Endothelial cell of umbilical vein (primary cell): ENCODE measurements around the gene GPR160. TPM values are rescaled to one million over a fixed set of nuclear protein-coding genes. Genes with fewer than 3 reads are reported as not detected.
A peak's percentile ranks its signal among the peaks of the same experiment; 100 is the strongest.

Source experiments
- Bru-seq: library from RNA; stranded (reverse); fragments of 400-500 nt; gene quantifications from one replicate; lab custom pipeline; 2021; lab: Mats Ljungman, UMichigan
- BruChase-seq, 2 experiments: library from RNA; stranded (reverse); fragments of 400-500 nt; gene quantifications; one replicate each; lab custom pipeline; 2021; lab: Mats Ljungman, UMichigan
- BruUV-seq: library from RNA; stranded (reverse); fragments of 400-500 nt; replicated peaks from 2 replicates; lab custom pipeline; 2021; lab: Mats Ljungman, UMichigan
- CTCF ChIA-PET: fragments of 300-600, 350-600 bp; sonication (Branson Sonifier 250); formaldehyde crosslinking; loops from one replicate; lab custom pipeline; 2021; ENCODE audit warnings: antibody characterized with exemption, inconsistent platforms; lab: Charles Lee
- POLR2A ChIA-PET: fragments of 300-600, 350-600 bp; sonication (Branson Sonifier 250); formaldehyde crosslinking; loops from one replicate; lab custom pipeline; 2021; ENCODE audit warnings: antibody characterized with exemption, inconsistent platforms; lab: Charles Lee
- DNase-seq: peaks from one replicate; pipeline ENCODE4 v3.0.0-alpha.2; 2011; ENCODE audit warnings: low read depth, low spot score
- FAIRE-seq: peaks from 2 replicates; lab custom pipeline; 2011; peaks lifted over from hg19 to GRCh38; lab: Jason Lieb, UNC
- H2AFZ ChIP-seq: 2 replicates; pipeline ENCODE4 v1.6.0; 2012; ENCODE audit warnings: low read depth, low read length, control low read depth, inconsistent platforms
- H3K27ac ChIP-seq: 2 replicates; pipeline ENCODE4 v1.5.1; 2011; ENCODE audit warnings: low read depth, mild to moderate bottlenecking, control low read depth, low read length, moderate library complexity; ENCODE audit not compliant: insufficient read depth
- H3K27me3 ChIP-seq, 2 experiments: 2 replicates each; pipeline versions ENCODE4 v1.6.0 to v1.6.1; 2011; ENCODE audit warnings: low read length in 2 of 2, mixed read lengths in 1 of 2; ENCODE audit not compliant: control insufficient read depth in 2 of 2, insufficient read depth in 2 of 2
- H3K36me3 ChIP-seq, 2 experiments: 2 replicates in 1 of 2; 3 replicates in 1 of 2; pipeline ENCODE4 v1.5.1; 2011; ENCODE audit warnings: low read length in 2 of 2, mild to moderate bottlenecking in 1 of 2, moderate library complexity in 1 of 2; ENCODE audit not compliant: control insufficient read depth in 2 of 2, insufficient read depth in 2 of 2; ENCODE audit errors: extremely low read depth in 1 of 2
- H3K4me1 ChIP-seq: 3 replicates; pipeline ENCODE4 v1.5.1; 2011; ENCODE audit warnings: mild to moderate bottlenecking, low read length; ENCODE audit not compliant: control insufficient read depth, insufficient read depth; ENCODE audit errors: extremely low read depth
- H3K4me2 ChIP-seq: 2 replicates; pipeline ENCODE4 v1.6.1; 2011; ENCODE audit warnings: low read length, control low read depth, mixed read lengths; ENCODE audit not compliant: insufficient read depth
- H3K4me3 ChIP-seq, 3 experiments: fragments of 200-600 bp in 1 of 3; sonication (generic), shearing (Covaris generic) in 1 of 3; replicated peaks in 1 of 3; 2 replicates each; pipeline ENCODE4 v1.5.1; 2011 to 2016; ENCODE audit warnings: control low read depth in 3 of 3, low read length in 3 of 3, mild to moderate bottlenecking in 2 of 3, inconsistent platforms in 1 of 3, low read depth in 1 of 3, moderate library complexity in 1 of 3; ENCODE audit not compliant: insufficient read depth in 1 of 3
- H3K79me2 ChIP-seq: 2 replicates; pipeline ENCODE4 v1.6.0; 2012; ENCODE audit warnings: low read length, inconsistent platforms; ENCODE audit not compliant: control insufficient read depth, insufficient read depth
- H3K9ac ChIP-seq: replicated peaks from 2 replicates; pipeline ENCODE3; 2011; ENCODE audit warnings: low read length, control low read depth; ENCODE audit not compliant: insufficient read depth; ENCODE audit errors: extremely low read depth
- H3K9me1 ChIP-seq: replicated peaks from 3 replicates; pipeline ENCODE4 v1.6.0; 2011; ENCODE audit warnings: mild to moderate bottlenecking, low read length; ENCODE audit not compliant: control insufficient read depth, insufficient read depth; ENCODE audit errors: extremely low read depth
- H3K9me3 ChIP-seq: replicated peaks from 2 replicates; pipeline ENCODE4 v1.5.1; 2012; ENCODE audit warnings: low read length, inconsistent platforms; ENCODE audit not compliant: control insufficient read depth, insufficient read depth
- H4K20me1 ChIP-seq: replicated peaks from 2 replicates; pipeline ENCODE3; 2011; ENCODE audit warnings: mild to moderate bottlenecking, low read length; ENCODE audit not compliant: control insufficient read depth, insufficient read depth; ENCODE audit errors: extremely low read depth
- CTCF ChIP-seq, 2 donors: IDR thresholded peaks; 1 replicate in 1 of 2; 2 replicates in 1 of 2; pipeline ENCODE4 v1.5.1; 2011; ENCODE audit warnings: low read length in 2 of 2, mild to moderate bottlenecking in 2 of 2, moderate library complexity in 2 of 2, control low read depth in 1 of 2, inconsistent platforms in 1 of 2, low read depth in 1 of 2; ENCODE audit not compliant: insufficient read depth in 1 of 2; ENCODE audit errors: extremely low read depth in 1 of 2
- EZH2 ChIP-seq: IDR thresholded peaks from 2 replicates; pipeline ENCODE4 v1.6.1; 2012; ENCODE audit warnings: borderline replicate concordance, low read depth, mild to moderate bottlenecking, moderate library complexity, low read length, inconsistent platforms; ENCODE audit not compliant: severe bottlenecking
- FOS ChIP-seq: IDR thresholded peaks from 2 replicates; pipeline ENCODE4 v1.6.1; 2011; ENCODE audit warnings: mild to moderate bottlenecking, low read length, moderate library complexity, borderline replicate concordance; ENCODE audit not compliant: insufficient read depth
- JUN ChIP-seq: IDR thresholded peaks from 2 replicates; pipeline ENCODE4 v1.6.1; 2011; ENCODE audit warnings: borderline replicate concordance, low read depth; ENCODE audit not compliant: insufficient read length, insufficient read depth
- MAX ChIP-seq: IDR thresholded peaks from 2 replicates; pipeline ENCODE4 v1.6.1; 2011; ENCODE audit not compliant: insufficient read depth, insufficient read length
- dilution Hi-C: fragments of 300-500 bp; cut with MboI; formaldehyde crosslinking; loops from one replicate; pipeline ENCODE4 v1.15.0; 2019; ENCODE audit warnings: low sequenced_read_pairs; ENCODE audit not compliant: extremely low pct_ligation_motif_present
- intact Hi-C: fragments of 100-400 bp; cut with micrococcal nuclease; formaldehyde crosslinking; loops from one replicate; pipeline ENCODE4 v1.10.0; 2022
- long read RNA-seq: library from polyadenylated mRNA; stranded (forward); transcript quantifications from one replicate; pipeline ENCODE4 v2.0.0, GENCODE V29; 2021
- polyA minus RNA-seq, 3 experiments: library from RNA; depleted of rRNA, polyadenylated mRNA; stranded (reverse); fragments of >200 nt; gene quantifications; 1 replicate in 1 of 3; 2 replicates in 2 of 3; pipeline ENCODE4 v1.2.3, GENCODE V29; 2011
- polyA plus RNA-seq, 4 experiments: library from polyadenylated mRNA; depleted of rRNA in 3 of 4; stranded (reverse) in 3 of 4; unstranded in 1 of 4; fragments of >200 nt; gene quantifications; 2 replicates each; pipeline versions ENCODE4 v1.2.1 to v1.2.3, GENCODE V29; 2011 to 2012; ENCODE audit warnings: missing spikeins in 1 of 4
- total RNA-seq: library from RNA; stranded (reverse); gene quantifications from 2 replicates; pipeline ENCODE4 v1.2.3, GENCODE V29; 2021

The GPR160 gene
- total RNA-seq (1.1 and 1.3 TPM in 2 replicates), polyA plus RNA-seq (0.35 and 0.39 TPM in 2 replicates), polyA minus RNA-seq (0.41 and 1.7 TPM in 2 replicates), Bru-seq, nascent RNA (percentile 31 among the genes with signal in this experiment), BruChase-seq, experiment 1, labeled RNA remaining after a 6-hour chase (percentile 30 among the genes with signal in this experiment), BruChase-seq, experiment 2, labeled RNA remaining after a 2-hour chase (percentile 37 among the genes with signal in this experiment)
- 0.35 TPM in 2 replicates for polyA plus RNA-seq (2011; cell fraction: cytosol; rRNA removed)
- polyA plus RNA-seq (2011; cell fraction: nucleus; rRNA removed), result 0.11 and 0.21 TPM in 2 replicates
- polyA plus RNA-seq (2012), result 0.20 and 0.37 TPM in 2 replicates
- polyA minus RNA-seq (2011; cell fraction: cytosol; rRNA and poly(A)+ RNA removed), result 5.9 TPM
- polyA minus RNA-seq (2011; cell fraction: nucleus; rRNA and poly(A)+ RNA removed), result 0.48 and 0.91 TPM in 2 replicates
- long read RNA-seq, partial matches to known transcripts, result 0 of 2 reads
- long read RNA-seq, other reads (novel, unspliced or antisense), result 1 of 2 reads

GRCh38 chr3:170037463-170038433 lies at the start of gene GPR160:
Gene GPR160, plus strand, starts transcription at chr3:170037995. Its CDS starts 45,978 bp downstream, at chr3:170083973.
- no peaks in the 10 kb centered on the region for H3K36me3 ChIP-seq
- no peaks in the 10 kb centered on the region for H3K9me3 ChIP-seq
- peak within 1 kb of the TSS; percentile 66 for H2AFZ ChIP-seq
- ChIA-PET POLR2A (no interaction called here), CTCF (interaction anchor here (0.6 to 1.7 kb wide), 5 partner anchors 8 to 815 kb away, joined by 3 to 6 read pairs (median 3); no protein-coding TSS in a partner anchor)
- H3K27ac ChIP-seq, result no peak within 1 kb of the TSS
- H3K79me2 ChIP-seq, result no peaks in the 10 kb centered on the region
- peak within 1 kb of the TSS; percentile 71 for H3K4me2 ChIP-seq
- H4K20me1 ChIP-seq, result no peaks in the 10 kb centered on the region
- FAIRE-seq (no peak), DNase-seq (peak; percentile 26)
- intact Hi-C loops, result loop anchor here (5.0 kb wide), 2 partner anchors 175 to 265 kb away; partner anchors contain the start of gene MYNN
- H3K4me1 ChIP-seq, result peaks cover 5% of the 10 kb centered on the region
- TF ChIP-seq MAX (no peak), FOS (no peak), CTCF (IDR thresholded peaks at IDR 0.05; ENCODE audit: extremely low read depth in 1 of 2, insufficient read depth in 1 of 2, low read depth in 1 of 2, low read length in 2 of 2) (peak; percentile 48 to 79), EZH2 (no peak), JUN (no peak)
- H3K4me3 ChIP-seq, result peak within 1 kb of the TSS; percentile 30 to 43 (median 38)
- H3K27me3 ChIP-seq, result peaks cover 31 to 33% of the 10 kb centered on the region in 2 experiments
- dilution Hi-C loops, result no loop called here
- H3K9ac ChIP-seq, result no peak within 1 kb of the TSS
- no TSS peak for BruUV-seq
- H3K9me1 ChIP-seq, result no peaks in the 10 kb centered on the region
